ENCODE results near the gene VRTN. TPM values are rescaled to one million over a fixed set of nuclear protein-coding genes. Genes with fewer than 3 reads are reported as not detected.
"Not testable (repeated sequence)": the region's sequence is repeated elsewhere in the genome, so short reads cannot be mapped to it uniquely, and the experiment has no call there.

Gene VRTN
- total RNA-seq, 3 donors from 2014 or later: not detected

GRCh38 chr14:74368441-74368840, 20.2 kb downstream of the VRTN start:
- Histone ChIP-seq H3K27me3 (no peaks in the 10 kb centered on the region), H3K36me3 (no peaks in the 10 kb centered on the region), H3K4me1 (no peaks in the 10 kb centered on the region), H3K27ac (no peak overlapping the region), H3K9me3 (no peaks in the 10 kb centered on the region), H3K4me3 (no peak overlapping the region)
- TF ChIP-seq POLR2AphosphoS5 (IDR thresholded peaks at IDR 0.05): no peak
- no peak for TF ChIP-seq POLR2A (IDR thresholded peaks at IDR 0.05)
- no peak for TF ChIP-seq CTCF (IDR thresholded peaks at IDR 0.05)
- intact Hi-C loops (cut with DNase I; ENCODE audit: low total_unique reads): no loop called here
- DNase-seq (ENCODE audit: low spot score in 2 of 2): no peak

- no peak for TF ChIP-seq CTCF (IDR thresholded peaks at IDR 0.05)
- TF ChIP-seq POLR2AphosphoS5 (IDR thresholded peaks at IDR 0.05): no peak
- DNase-seq (ENCODE audit: low spot score in 2 of 2): no peak
Observed at GRCh38 chr14:74377976-74378690, 29.9 kb downstream of the VRTN start.

GRCh38 chr14:74380172-74380571, 31.9 kb downstream of the VRTN start:
- Histone ChIP-seq H3K27me3 (no peaks in the 10 kb centered on the region), H3K4me3 (no peak overlapping the region), H3K36me3 (no peaks in the 10 kb centered on the region), H3K27ac (no peak overlapping the region), H3K9me3 (no peaks in the 10 kb centered on the region), H3K4me1 (no peaks in the 10 kb centered on the region)
- TF ChIP-seq CTCF (IDR thresholded peaks at IDR 0.05) (no peak), POLR2A (IDR thresholded peaks at IDR 0.05) (no peak), POLR2AphosphoS5 (IDR thresholded peaks at IDR 0.05) (no peak)
- no peak for DNase-seq (ENCODE audit: low spot score in 2 of 2)
- intact Hi-C loops (cut with DNase I; ENCODE audit: low total_unique reads): no loop called here

More at GRCh38 chr14:74377976-74378690, 29.9 kb downstream of the VRTN start:
- Histone ChIP-seq H3K27ac (no peak overlapping the region), H3K27me3 (no peaks in the 10 kb centered on the region), H3K4me1 (no peaks in the 10 kb centered on the region), H3K4me3 (no peak overlapping the region), H3K9me3 (no peaks in the 10 kb centered on the region), H3K36me3 (no peaks in the 10 kb centered on the region)
- intact Hi-C loops (cut with DNase I; ENCODE audit: low total_unique reads): no loop called here

- H3K4me1 ChIP-seq: no peaks in the 10 kb centered on the region
- no peak for TF ChIP-seq POLR2A (IDR thresholded peaks at IDR 0.05)
- no peak for TF ChIP-seq POLR2AphosphoS5 (IDR thresholded peaks at IDR 0.05)
- TF ChIP-seq CTCF (IDR thresholded peaks at IDR 0.05): no peak
- intact Hi-C loops (cut with DNase I; ENCODE audit: low total_unique reads): no loop called here
- H3K27ac ChIP-seq: no peak overlapping the region
- no peaks in the 10 kb centered on the region for H3K27me3 ChIP-seq
- H3K36me3 ChIP-seq: no peaks in the 10 kb centered on the region
- DNase-seq (ENCODE audit: low spot score in 2 of 2): no peak
- no peak overlapping the region for H3K4me3 ChIP-seq
- no peaks in the 10 kb centered on the region for H3K9me3 ChIP-seq
Observed at GRCh38 chr14:74380845-74381244, 32.6 kb downstream of the VRTN start.

- DNase-seq (ENCODE audit: low spot score in 2 of 2); H3K9me3 ChIP-seq; H3K27me3 ChIP-seq; H3K4me1 ChIP-seq; H3K4me3 ChIP-seq; H3K27ac ChIP-seq; intact Hi-C loops (cut with DNase I; ENCODE audit: low total_unique reads); H3K36me3 ChIP-seq: not testable (repeated sequence)
Observed at GRCh38 chr14:74381571-74381970, 33.3 kb downstream of the VRTN start.
